ENCODE results near the gene UPF2.

Gene UPF2

GRCh38 chr10:12056748-12057147 lies 14.1 kb upstream of the UPF2 start:
- no peak for DNase-seq (ENCODE audit: insufficient read length, low spot score)
- FAIRE-seq, result no peak
- TF ChIP-seq, protein P1, sequence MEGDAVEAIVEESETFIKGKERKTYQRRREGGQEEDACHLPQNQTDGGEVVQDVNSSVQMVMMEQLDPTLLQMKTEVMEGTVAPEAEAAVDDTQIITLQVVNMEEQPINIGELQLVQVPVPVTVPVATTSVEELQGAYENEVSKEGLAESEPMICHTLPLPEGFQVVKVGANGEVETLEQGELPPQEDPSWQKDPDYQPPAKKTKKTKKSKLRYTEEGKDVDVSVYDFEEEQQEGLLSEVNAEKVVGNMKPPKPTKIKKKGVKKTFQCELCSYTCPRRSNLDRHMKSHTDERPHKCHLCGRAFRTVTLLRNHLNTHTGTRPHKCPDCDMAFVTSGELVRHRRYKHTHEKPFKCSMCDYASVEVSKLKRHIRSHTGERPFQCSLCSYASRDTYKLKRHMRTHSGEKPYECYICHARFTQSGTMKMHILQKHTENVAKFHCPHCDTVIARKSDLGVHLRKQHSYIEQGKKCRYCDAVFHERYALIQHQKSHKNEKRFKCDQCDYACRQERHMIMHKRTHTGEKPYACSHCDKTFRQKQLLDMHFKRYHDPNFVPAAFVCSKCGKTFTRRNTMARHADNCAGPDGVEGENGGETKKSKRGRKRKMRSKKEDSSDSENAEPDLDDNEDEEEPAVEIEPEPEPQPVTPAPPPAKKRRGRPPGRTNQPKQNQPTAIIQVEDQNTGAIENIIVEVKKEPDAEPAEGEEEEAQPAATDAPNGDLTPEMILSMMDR (IDR thresholded peaks at IDR 0.05; ENCODE audit: insufficient read depth, missing control alignments), result no peak

GRCh38 chr10:12055732-12056131 lies 13.1 kb upstream of the UPF2 start:
- no peak for FAIRE-seq

GRCh38 chr10:12051241-12051640 lies 8.6 kb upstream of the UPF2 start:
- FAIRE-seq (no peak), DNase-seq (ENCODE audit: insufficient read length, low spot score) (no peak)
- TF ChIP-seq, protein P1 (IDR thresholded peaks at IDR 0.05; ENCODE audit: insufficient read depth, missing control alignments), result no peak

More at GRCh38 chr10:12055732-12056131, 13.1 kb upstream of the UPF2 start:
- no peak for DNase-seq (ENCODE audit: insufficient read length, low spot score)
- TF ChIP-seq, protein P1 (IDR thresholded peaks at IDR 0.05; ENCODE audit: insufficient read depth, missing control alignments), result no peak

GRCh38 chr10:12050528-12050927 lies 7.9 kb upstream of the UPF2 start:
- FAIRE-seq (no peak), DNase-seq (ENCODE audit: insufficient read length, low spot score) (no peak)
- TF ChIP-seq, protein P1 (IDR thresholded peaks at IDR 0.05; ENCODE audit: insufficient read depth, missing control alignments), result no peak

DNA sequence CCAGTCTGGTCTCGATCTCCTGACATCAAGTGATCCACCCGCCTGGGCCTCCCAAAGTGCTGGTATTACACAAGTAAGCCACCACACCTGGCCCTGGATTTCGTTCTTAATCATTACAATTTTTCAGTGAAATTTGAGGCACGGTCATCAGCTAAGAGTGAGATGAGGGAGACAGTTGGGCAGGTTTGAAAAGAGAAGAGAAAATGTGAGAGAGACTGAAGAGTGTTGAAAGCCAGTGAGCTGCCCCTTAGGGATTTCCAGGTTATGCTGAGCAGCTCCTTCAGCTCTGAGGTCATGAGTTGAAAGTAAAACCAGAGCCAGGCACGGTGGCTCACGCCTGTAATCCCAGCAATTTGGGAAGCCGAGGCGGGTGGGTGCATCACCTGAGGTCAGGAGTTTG lies 5.9 kb upstream of the UPF2 start:
- TF ChIP-seq, protein P1 (IDR thresholded peaks at IDR 0.05; ENCODE audit: insufficient read depth, missing control alignments), result no peak
- DNase-seq (ENCODE audit: insufficient read length, low spot score) (no peak), FAIRE-seq (no peak)

- TF ChIP-seq, protein P1 (IDR thresholded peaks at IDR 0.05; ENCODE audit: insufficient read depth, missing control alignments), result no peak
- no peak for FAIRE-seq
- no peak for DNase-seq (ENCODE audit: insufficient read length, low spot score)
Observed at GRCh38 chr10:12045596-12045995, 3.0 kb upstream of the UPF2 start.

DNA sequence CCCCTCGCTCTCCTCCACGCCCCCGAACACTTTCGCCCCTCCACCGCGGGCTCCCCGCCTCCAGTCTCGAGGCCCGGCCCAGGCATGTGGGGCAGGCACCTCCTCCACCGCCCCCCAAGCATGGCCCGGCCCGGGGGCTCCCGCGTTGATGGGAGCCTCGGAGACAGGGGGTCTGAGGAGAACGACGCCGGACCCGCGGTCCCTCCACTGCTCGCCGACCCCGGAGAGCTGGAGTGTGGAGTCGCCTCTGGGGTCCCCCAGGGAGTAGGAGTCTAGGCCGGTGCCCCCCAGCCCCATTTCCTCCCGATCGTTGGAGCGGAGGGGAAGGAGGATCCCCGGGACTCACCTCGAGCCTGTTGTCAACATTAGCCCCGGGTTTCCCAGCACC lies 206 bp downstream of the UPF2 start:
- TF ChIP-seq, protein P1 (IDR thresholded peaks at IDR 0.05; ENCODE audit: insufficient read depth, missing control alignments), result no peak
- DNase-seq (ENCODE audit: insufficient read length, low spot score) (no peak), FAIRE-seq (no peak)

Data from D721Med (cell line).